HUES64 (cell line): ENCODE results near the gene SLC20A1.

Experiments used
- H3K27ac ChIP-seq: 2 replicates; pipeline ENCODE4 v1.7.0; 2013; ENCODE audit warnings: low read depth, low read length, inconsistent platforms
- H3K27me3 ChIP-seq: 2 replicates; pipeline ENCODE4 v1.6.1; 2013; ENCODE audit warnings: mild to moderate bottlenecking, low read length; ENCODE audit not compliant: insufficient read depth
- H3K36me3 ChIP-seq: 2 replicates; pipeline ENCODE4 v1.6.1; 2013; ENCODE audit warnings: mild to moderate bottlenecking, low read length; ENCODE audit not compliant: insufficient read depth
- H3K4me1 ChIP-seq: 2 replicates; pipeline ENCODE4 v1.6.1; 2013; ENCODE audit warnings: mild to moderate bottlenecking, low read length, moderate library complexity; ENCODE audit not compliant: insufficient read depth
- H3K4me3 ChIP-seq: 2 replicates; pipeline ENCODE4 v1.5.1; 2013; ENCODE audit warnings: mild to moderate bottlenecking, low read length, moderate library complexity
- H3K9ac ChIP-seq: 2 replicates; pipeline ENCODE4 v1.6.1; 2013; ENCODE audit warnings: mild to moderate bottlenecking, low read depth, low read length
- H3K9me3 ChIP-seq: 2 replicates; pipeline ENCODE4 v1.6.1; 2013; ENCODE audit warnings: low read depth, low read length; ENCODE audit not compliant: insufficient read depth
- WGBS: fragments of 150-250, 120-280 bp; methylation state at CpG from one replicate; pipeline ENCODE4 v1.1.7; 2013; ENCODE audit warnings: missing lambda C conversion rate; 5-methylcytosine and 5-hydroxymethylcytosine counted together

SLC20A1 gene

DNA sequence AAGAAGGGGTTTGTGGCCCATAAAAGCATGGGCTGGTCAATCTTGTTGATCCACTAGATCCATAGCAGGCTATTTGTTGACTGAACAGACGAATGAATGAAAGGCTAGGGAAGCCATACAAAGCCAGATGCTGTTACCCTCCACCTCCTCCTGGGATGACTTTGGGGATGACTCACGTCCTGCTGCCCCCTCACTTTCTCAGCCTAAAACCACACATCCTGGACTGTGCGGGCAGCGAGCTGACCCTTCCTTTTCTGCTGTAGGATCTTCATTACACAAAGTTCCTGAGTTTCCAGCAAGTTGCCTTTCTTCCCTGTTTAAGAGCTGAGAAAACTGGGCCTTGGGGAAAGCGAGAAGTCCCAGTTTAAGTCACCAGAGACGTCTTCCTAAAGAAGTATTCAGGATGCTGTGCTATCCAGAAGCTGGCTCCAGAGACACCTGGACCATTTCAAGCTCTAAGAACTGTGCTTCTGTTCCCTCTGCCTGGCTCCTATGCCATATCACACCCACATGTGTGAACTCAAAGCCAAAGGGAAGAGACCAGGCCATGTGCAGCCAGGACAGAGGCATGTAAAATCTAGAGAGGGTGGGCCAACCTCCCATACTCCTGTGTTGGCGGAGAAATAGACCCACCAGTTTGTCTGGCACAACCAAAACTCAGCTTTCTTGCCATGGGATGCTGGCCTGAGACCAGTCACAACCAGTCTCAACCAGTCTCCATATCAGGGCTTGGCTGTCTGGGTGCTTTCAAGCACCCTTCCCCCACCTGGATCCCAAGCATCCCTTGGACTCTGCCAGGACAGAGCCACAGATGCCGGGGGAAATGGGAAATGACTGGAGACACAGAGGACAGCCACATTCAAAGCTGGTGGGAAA is 4.7 kb upstream of the SLC20A1 start:
- no peak overlapping the region for H3K27ac ChIP-seq
- H3K9me3 ChIP-seq, result no peaks in the 10 kb centered on the region
- no peaks in the 10 kb centered on the region for H3K36me3 ChIP-seq
- H3K4me1 ChIP-seq, result peaks cover 26% of the 10 kb centered on the region; the same call in 1 of the 2 replicates
- H3K4me3 ChIP-seq, result no peak overlapping the region
- H3K9ac ChIP-seq, result no peak overlapping the region
- peaks cover 8% of the 10 kb centered on the region for H3K27me3 ChIP-seq
- WGBS, result 85% methylated on average over 8 of the region's 8 CpGs

DNA sequence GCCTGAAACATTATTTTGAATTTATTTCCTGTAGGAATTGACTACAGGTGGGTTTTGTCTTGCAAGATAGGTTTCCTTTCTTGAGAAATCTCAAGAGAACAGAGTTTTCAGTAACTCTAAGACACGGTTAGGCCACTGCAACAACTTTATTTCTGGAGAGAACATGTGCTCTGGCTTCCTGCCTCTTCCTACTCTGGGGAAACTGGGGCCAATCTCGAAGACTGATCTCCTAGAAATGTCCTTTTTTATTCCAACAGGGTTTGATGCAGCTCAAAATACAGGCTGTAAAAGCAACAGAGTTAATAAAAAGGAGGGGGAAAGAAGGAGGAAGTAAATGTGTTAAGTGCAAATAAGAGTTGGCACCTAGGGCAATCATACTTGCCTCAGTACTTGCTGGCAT is 4.0 kb upstream of the SLC20A1 start:
- H3K27me3 ChIP-seq, result peaks cover 8% of the 10 kb centered on the region
- H3K4me3 ChIP-seq, result no peak overlapping the region
- H3K9me3 ChIP-seq, result no peaks in the 10 kb centered on the region
- no peak overlapping the region for H3K27ac ChIP-seq
- no peak overlapping the region for H3K9ac ChIP-seq
- 49% methylated on average over 2 of the region's 2 CpGs for WGBS
- H3K4me1 ChIP-seq, result peaks cover 26% of the 10 kb centered on the region; the same call in 1 of the 2 replicates
- peaks cover under 1% of the 10 kb centered on the region; the same call in 1 of the 2 replicates for H3K36me3 ChIP-seq

DNA sequence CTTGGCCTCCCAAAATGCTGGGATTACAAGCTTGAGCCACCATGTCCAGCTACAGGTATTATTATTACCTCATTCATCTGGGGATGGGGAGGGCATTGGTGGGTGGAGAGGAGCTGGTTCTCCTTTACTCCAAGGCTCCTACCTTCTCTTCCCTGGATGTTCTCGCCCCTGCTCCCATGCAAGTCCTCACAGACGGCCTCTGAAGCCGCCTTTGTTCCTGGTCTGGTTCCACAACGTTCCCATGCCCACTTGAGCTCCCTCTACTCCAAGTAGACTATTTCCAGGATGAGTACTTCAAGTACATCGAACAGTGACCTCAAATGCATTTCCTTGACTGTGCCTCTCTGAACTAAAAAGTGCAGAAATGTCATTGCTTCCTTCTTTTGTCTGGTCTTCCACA is 3.2 kb upstream of the SLC20A1 start:
- Histone ChIP-seq H3K27ac (no peak overlapping the region), H3K4me3 (no peak overlapping the region), H3K9ac (no peak overlapping the region), H3K9me3 (no peaks in the 10 kb centered on the region), H3K4me1 (peaks cover 33% of the 10 kb centered on the region; the same call in 1 of the 2 replicates), H3K36me3 (peaks cover 9% of the 10 kb centered on the region), H3K27me3 (peaks cover 8% of the 10 kb centered on the region)
- 94% methylated on average over 5 of the region's 5 CpGs for WGBS

DNA sequence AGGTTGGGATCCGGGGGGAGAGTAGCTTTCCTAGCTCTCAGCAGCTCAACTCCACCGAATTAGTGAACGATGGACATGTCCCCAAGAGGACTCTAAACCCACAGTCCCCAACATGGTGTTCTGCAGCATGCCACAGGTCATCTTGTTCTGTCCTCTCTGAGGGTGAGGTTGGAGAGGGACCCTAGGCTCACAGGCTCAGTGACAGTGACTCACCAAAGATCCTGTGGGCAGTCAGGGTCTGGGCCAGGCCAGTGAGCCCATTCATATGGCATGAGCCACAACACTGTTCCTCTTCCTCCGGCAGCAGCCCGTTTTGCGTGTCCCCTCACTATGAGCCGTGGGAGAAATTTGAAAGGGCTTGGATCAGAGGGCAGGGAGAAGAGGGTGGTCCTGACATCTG is 2.8 kb upstream of the SLC20A1 start:
- Histone ChIP-seq H3K27ac (no peak overlapping the region), H3K4me3 (no peak overlapping the region), H3K9me3 (no peaks in the 10 kb centered on the region), H3K4me1 (peaks cover 37% of the 10 kb centered on the region; the same call in 1 of the 2 replicates), H3K27me3 (peaks cover 8% of the 10 kb centered on the region), H3K36me3 (peaks cover 13% of the 10 kb centered on the region), H3K9ac (no peak overlapping the region)
- WGBS, result 96% methylated on average over 7 of the region's 7 CpGs

DNA sequence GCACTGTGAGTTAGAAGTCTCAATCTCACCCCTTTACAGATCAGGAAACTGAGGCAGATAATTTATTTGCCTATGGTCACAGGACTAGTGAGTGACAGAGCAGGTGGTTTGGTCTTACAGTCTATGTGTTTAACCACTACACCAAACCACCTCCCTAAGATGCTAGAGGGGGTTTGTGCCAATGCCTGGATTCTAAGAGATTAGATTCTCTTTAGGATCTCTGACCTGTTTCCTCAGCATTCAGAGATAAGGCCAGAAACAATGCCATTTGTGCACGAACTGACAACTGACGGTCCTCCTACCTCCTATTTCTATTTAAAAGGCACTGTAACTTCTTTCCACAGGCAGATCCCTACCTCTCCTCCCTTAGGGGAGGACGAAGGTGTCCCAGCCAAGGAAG is 2.3 kb upstream of the SLC20A1 start:
- no peaks in the 10 kb centered on the region for H3K9me3 ChIP-seq
- WGBS, result 86% methylated on average over 3 of the region's 3 CpGs
- no peak overlapping the region for H3K9ac ChIP-seq
- H3K4me1 ChIP-seq, result peaks cover 42% of the 10 kb centered on the region; the same call in 1 of the 2 replicates
- H3K36me3 ChIP-seq, result peaks cover 19% of the 10 kb centered on the region
- H3K4me3 ChIP-seq, result no peak overlapping the region
- no peak overlapping the region for H3K27ac ChIP-seq
- peaks cover 8% of the 10 kb centered on the region for H3K27me3 ChIP-seq

DNA sequence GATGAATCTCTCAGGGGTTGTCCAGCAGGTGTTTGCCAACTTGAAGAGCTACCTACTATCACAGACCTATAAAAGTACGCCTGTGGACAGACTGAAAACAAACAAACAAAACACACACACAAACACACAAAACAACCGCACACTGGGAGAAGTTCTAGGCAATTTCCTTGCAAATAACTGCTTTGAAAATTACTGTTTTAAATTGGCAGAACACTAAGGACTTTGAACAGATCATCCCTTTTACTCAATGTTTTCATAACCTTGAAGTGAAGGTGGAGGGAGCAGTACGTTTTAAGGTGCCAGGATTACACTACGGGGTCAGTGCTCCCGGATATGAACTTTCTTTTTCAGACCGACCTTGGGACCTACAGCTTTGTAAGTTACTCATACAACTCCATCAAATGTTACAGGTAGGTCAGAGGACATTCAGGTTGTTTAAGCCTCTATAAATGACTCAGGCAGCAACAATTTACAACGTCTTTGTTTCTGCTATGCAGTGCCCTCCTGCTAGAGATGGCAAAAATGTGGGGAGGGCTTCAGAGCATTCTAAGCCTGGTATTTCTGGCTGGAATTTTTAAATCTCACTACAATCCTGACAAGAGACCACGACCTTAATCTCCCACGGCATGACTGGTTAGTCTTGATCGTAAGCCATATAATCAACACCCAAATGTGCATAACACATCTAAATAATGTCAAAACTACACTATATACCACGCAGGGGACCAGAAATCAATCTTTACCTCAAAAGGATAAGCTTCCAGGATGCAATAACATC is 1.4 kb upstream of the SLC20A1 start:
- Histone ChIP-seq H3K4me1 (peaks cover 49% of the 10 kb centered on the region; the same call in 1 of the 2 replicates), H3K4me3 (peak overlapping the region; percentile 96), H3K27me3 (peaks cover 8% of the 10 kb centered on the region), H3K9ac (peak overlapping the region; percentile 67), H3K27ac (peak overlapping the region; percentile 3; the same call in 1 of the 2 replicates), H3K9me3 (no peaks in the 10 kb centered on the region), H3K36me3 (peaks cover 27% of the 10 kb centered on the region)
- WGBS, result 48% methylated on average over 11 of the region's 11 CpGs

DNA sequence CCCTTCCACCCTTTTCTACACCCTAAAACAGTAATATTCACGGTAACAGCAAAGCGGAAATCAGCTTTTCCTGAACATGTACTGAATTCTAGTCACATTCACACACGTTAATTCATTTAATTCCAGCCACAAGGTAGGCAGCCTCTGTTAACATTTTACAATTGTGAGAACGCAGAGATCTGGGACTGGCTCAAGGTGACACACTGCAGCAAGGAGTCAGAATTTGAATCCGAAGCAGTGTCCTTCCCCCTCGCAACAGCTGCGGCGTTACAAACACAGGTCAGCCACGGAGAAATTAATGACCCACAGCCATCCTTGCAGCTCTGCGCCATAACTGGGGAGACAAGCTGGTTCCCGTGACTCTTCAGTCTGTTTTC is 818 bp upstream of the SLC20A1 start:
- peaks cover 49% of the 10 kb centered on the region; the same call in 1 of the 2 replicates for H3K4me1 ChIP-seq
- 9% methylated on average over 11 of the region's 11 CpGs for WGBS

DNA sequence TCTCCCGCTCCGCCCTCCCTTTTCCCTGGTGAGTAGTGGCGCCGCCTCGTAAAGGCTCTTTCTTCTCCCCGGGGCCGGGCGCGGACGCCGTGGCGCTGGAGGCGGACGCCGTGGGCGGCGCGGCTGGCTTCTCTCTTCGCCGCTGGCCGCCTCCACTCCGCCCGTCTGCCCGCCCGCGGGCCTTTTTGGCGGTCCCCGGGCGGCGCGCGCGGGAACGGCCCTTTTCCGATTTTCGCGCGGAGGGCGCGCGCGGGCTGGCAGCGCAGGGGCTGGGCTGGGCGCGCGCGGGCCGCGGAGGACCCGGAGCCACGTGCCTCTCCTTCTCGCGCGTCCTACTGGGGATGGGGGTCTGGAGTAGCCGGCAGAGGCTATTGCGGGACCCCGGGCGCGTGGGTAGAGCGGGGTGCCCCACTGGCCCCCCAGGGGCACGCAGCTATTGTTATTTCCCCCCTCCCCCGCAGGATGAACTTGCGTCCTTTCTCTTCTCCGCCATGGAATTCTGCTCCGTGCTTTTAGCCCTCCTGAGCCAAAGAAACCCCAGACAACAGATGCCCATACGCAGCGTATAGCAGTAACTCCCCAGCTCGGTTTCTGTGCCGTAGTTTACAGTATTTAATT is 472 bp downstream of the SLC20A1 start:
- Histone ChIP-seq H3K4me1 (peaks cover 36% of the 10 kb centered on the region; the same call in 1 of the 2 replicates), H3K36me3 (peaks cover 46% of the 10 kb centered on the region), H3K27ac (peak overlapping the region; percentile 91), H3K9ac (peak overlapping the region; percentile 98), H3K4me3 (peak overlapping the region; percentile 96), H3K27me3 (peaks cover 8% of the 10 kb centered on the region), H3K9me3 (no peaks in the 10 kb centered on the region)
- under 1% methylated on average over 67 of the region's 69 CpGs for WGBS

More for the DNA sequence above, 818 bp upstream of the SLC20A1 start:
- H3K4me3 ChIP-seq, result peak overlapping the region; percentile 96
- peaks cover 8% of the 10 kb centered on the region for H3K27me3 ChIP-seq
- H3K27ac ChIP-seq, result peak overlapping the region; percentile 3; the same call in 1 of the 2 replicates
- peaks cover 33% of the 10 kb centered on the region for H3K36me3 ChIP-seq
- peak overlapping the region; percentile 67 for H3K9ac ChIP-seq
- H3K9me3 ChIP-seq, result no peaks in the 10 kb centered on the region

DNA sequence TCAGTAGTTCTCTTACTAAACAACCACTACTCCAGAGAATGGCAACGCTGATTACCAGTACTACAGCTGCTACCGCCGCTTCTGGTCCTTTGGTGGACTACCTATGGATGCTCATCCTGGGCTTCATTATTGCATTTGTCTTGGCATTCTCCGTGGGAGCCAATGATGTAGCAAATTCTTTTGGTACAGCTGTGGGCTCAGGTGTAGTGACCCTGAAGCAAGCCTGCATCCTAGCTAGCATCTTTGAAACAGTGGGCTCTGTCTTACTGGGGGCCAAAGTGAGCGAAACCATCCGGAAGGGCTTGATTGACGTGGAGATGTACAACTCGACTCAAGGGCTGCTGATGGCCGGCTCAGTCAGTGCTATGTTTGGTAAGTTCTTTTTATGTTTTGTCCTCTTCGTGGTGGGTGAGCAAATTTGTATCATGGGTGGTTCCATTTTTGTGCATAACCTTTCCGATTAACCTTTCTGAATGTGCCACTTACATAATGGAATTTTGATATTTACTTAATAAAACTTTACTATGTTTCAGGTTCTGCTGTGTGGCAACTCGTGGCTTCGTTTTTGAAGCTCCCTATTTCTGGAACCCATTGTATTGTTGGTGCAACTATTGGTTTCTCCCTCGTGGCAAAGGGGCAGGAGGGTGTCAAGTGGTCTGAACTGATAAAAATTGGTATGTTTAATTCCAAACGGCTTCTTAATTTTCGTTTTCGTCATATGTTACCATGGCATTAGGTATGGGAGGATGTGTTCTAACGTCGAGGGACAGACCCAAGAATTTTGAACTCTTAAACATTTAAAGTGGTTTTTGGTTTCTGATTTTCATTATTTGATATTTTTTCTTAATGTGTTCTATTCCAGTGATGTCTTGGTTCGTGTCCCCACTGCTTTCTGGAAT is 1.3 kb downstream of the SLC20A1 start:
- Histone ChIP-seq H3K27me3 (peaks cover 8% of the 10 kb centered on the region), H3K4me1 (peaks cover 34% of the 10 kb centered on the region; the same call in 1 of the 2 replicates), H3K4me3 (peak overlapping the region; percentile 96), H3K27ac (no peak overlapping the region), H3K36me3 (peaks cover 54% of the 10 kb centered on the region), H3K9me3 (no peaks in the 10 kb centered on the region), H3K9ac (peak overlapping the region; percentile 98; the same call in 1 of the 2 replicates)
- WGBS, result 50% methylated on average over 19 of the region's 20 CpGs

DNA sequence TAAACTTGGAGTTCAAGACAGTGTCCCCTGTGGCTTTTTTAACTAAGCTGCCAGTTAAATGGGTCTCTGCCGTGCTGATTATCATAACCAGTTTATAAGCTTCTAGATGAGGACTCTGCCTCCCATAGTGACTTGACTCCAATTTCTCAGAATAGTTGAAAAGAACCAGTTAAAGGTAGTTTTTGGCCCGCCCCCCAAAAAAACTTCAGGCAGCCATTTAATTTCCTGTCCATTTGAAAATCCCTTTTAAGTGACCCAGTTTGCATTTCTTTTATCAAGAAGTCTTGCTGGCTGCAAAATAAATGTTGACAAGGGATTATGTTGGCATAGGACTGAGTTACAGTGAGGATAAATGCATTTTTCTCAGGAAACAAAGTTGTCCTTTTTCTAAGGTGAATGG is 2.3 kb downstream of the SLC20A1 start:
- Histone ChIP-seq H3K27ac (no peak overlapping the region), H3K4me3 (peak overlapping the region; percentile 96; the same call in 1 of the 2 replicates), H3K27me3 (peaks cover 8% of the 10 kb centered on the region), H3K9me3 (no peaks in the 10 kb centered on the region), H3K36me3 (peaks cover 65% of the 10 kb centered on the region), H3K4me1 (peaks cover 34% of the 10 kb centered on the region; the same call in 1 of the 2 replicates), H3K9ac (no peak overlapping the region)
- WGBS, result 92% methylated on average over 2 of the region's 2 CpGs
